GM18951 (cell line): ENCODE data around the gene RAB11FIP2.
"Not testable (repeated sequence)": the region's sequence is repeated elsewhere in the genome, so short reads cannot be mapped to it uniquely, and the experiment has no call there.

Source experiments
- POLR2A ChIP-seq: IDR thresholded peaks from 4 replicates; pipeline ENCODE4 v1.6.1; 2011; ENCODE audit warnings: mild to moderate bottlenecking; ENCODE audit not compliant: insufficient read length, insufficient read depth; ENCODE audit errors: extremely low read depth
- in situ Hi-C: fragments of 300-500 bp; cut with MboI; formaldehyde crosslinking; loops from one replicate; pipeline ENCODE4 v1.12.0; 2022; ENCODE audit warnings: low sequenced_read_pairs, mixed read lengths, inconsistent platforms; ENCODE audit not compliant: unreplicated experiment

RAB11FIP2 gene, protein sequence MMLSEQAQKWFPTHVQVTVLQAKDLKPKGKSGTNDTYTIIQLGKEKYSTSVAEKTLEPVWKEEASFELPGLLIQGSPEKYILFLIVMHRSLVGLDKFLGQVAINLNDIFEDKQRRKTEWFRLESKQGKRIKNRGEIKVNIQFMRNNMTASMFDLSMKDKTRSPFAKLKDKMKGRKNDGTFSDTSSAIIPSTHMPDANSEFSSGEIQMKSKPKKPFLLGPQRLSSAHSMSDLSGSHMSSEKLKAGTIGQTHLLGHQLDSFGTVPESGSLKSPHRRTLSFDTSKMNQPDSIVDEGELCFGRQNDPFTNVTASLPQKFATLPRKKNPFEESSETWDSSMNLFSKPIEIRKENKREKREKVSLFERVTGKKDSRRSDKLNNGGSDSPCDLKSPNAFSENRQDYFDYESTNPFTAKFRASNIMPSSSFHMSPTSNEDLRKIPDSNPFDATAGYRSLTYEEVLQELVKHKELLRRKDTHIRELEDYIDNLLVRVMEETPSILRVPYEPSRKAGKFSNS

GRCh38 chr10:118046395-118047156, at the start of gene RAB11FIP2:
RAB11FIP2 (minus strand) TSS chr10:118046941; CDS start chr10:118046163, 778 bp downstream.
- in situ Hi-C loops: no loop called here
- TF ChIP-seq POLR2A: peak; percentile 76

- TF ChIP-seq POLR2A: no peak
- in situ Hi-C loops: no loop called here
Measured at GRCh38 chr10:118096022-118096421, 49.3 kb upstream of the RAB11FIP2 start.

DNA sequence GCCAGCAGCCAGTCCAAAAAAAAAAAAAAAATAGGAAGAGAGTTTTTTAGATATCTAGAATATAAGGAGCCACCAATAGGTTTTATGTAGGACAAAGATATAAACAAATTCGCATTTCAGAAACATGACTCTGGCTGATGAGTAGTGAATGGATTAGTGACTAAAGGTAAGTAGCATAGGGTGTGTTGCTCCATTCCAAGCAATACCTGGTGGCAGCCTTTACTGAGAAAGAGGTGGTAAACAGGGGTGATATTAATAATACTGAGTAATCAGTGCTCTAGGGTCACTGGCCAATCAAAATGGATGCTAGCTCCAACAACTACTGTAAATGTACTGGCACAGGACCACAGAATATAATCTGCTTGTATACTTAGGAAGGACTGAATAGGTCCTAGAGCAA, 45.5 kb upstream of the RAB11FIP2 start:
- in situ Hi-C loops: no loop called here

DNA sequence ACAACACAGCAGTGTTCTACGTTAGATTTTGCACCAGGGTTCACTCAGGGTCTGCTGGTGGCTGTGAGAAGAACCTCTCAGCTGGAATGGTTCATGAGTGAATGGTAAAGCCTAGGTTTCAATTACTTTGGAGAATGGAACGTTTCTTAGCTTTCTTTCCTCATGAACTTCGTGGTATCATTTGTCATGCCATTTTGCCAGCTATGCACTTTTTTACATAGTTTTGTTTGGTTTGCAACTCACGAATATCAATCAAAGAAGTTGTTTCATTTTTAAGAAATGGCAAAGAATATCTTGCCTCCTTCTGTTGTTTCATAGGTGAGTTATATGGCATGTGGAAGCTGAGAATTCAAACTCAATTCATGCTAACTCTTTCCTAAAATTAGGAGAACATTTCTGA, 34.1 kb upstream of the RAB11FIP2 start:
- no peak for TF ChIP-seq POLR2A
- in situ Hi-C loops: no loop called here

More for the DNA sequence above, 45.5 kb upstream of the RAB11FIP2 start:
- TF ChIP-seq POLR2A: no peak

DNA sequence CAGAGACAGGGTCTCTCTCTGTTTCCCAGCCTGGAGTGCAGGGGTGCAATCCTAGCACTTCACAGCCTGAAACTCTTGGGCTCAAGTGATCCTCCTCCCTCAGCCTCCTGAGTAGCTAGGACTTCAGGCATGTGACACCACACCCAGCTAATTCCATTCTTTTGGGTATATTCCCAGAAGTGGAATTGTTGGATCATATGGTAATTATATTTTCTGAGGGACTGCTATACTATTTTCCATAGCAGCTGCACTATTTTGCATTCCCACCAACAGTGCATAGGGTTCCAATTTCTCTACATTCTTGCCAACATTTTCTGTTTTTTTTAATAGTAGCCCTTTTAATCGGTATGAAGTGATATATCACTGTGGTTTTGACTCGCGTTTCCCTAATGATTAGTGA, 30.0 kb upstream of the RAB11FIP2 start:
- TF ChIP-seq POLR2A: no peak
- in situ Hi-C loops: no loop called here

- TF ChIP-seq POLR2A: no peak
- in situ Hi-C loops: no loop called here
Measured at GRCh38 chr10:118072840-118073239, 26.1 kb upstream of the RAB11FIP2 start.

- in situ Hi-C loops: not testable (repeated sequence)
Measured at GRCh38 chr10:118067389-118067788, 20.6 kb upstream of the RAB11FIP2 start.

- TF ChIP-seq POLR2A: no peak
- in situ Hi-C loops: no loop called here
Measured at GRCh38 chr10:118062798-118063238, 16.1 kb upstream of the RAB11FIP2 start.

DNA sequence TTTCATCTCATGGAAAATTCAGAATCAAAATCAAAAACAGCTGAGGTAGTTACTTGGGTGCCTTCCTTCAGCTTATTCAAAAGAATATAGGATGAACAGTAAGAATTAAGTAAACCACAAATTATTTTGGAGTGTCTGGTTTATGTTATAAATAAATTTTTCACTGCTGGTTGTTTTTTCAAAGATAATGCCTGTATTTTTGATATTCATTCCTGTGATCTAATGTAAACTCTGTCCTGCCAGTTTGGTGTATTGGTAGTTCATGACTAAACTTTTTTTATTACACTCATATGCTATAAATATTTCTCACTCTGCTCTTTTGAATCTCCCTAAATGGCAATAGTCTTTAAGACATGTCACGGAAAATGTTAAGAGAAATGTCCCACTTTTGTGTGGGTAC, 11.6 kb upstream of the RAB11FIP2 start:
- in situ Hi-C loops: no loop called here
- TF ChIP-seq POLR2A: no peak

- TF ChIP-seq POLR2A: no peak
- in situ Hi-C loops: no loop called here
Measured at GRCh38 chr10:118057361-118057760, 10.6 kb upstream of the RAB11FIP2 start.

DNA sequence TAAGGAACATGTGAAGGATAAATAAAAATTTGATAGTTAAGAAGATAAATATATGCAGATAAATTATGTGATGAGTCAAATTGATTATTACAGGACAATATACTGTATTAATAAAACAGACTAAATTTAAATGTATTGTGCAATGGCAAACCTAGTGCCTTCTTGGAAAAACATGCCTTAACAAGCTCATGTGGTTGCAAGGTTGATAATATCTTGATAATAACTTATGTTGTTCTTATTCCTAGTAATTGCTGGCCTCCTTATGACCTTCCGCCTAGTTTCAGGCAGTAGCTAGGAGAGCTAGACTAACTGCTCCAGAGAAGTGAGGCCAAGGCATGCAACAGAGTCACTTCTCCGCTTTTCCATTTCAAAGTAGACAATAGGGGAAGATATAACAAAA, 7.6 kb upstream of the RAB11FIP2 start:
- no peak for TF ChIP-seq POLR2A
- in situ Hi-C loops: no loop called here

DNA sequence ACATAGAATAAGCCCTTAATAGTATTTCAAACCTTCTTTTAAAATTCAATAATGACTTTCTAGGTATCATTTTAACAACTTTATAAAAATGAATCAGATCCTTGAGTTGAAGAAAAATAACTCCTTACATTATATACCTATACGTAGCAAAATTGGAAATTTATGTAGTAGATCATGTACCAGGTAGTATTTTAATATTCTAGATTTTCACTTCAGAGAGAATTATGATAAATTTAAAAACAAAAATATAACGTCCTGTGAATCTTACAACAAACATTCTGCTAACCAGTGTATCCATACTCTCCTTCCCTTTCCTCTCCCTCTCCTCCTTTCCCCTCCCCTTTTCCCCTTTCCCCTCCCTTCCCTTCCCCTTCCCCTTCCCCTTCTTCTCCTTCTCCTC, 6.1 kb upstream of the RAB11FIP2 start:
- in situ Hi-C loops: no loop called here
- no peak for TF ChIP-seq POLR2A

GRCh38 chr10:118047880-118048279, 1.1 kb upstream of the RAB11FIP2 start:
- no peak for TF ChIP-seq POLR2A
- in situ Hi-C loops: no loop called here
